Activated CD8-positive, alpha-beta memory T cell treated with anti-CD3 and anti-CD28 coated beads for 4 hours (primary cell): ENCODE results near the gene PPA2.

Experiments used
- DNase-seq, 2 donors: peaks; one replicate each; pipeline ENCODE4 v3.0.0-alpha.2; 2020; ENCODE audit warnings: low read depth in 2 of 2

PPA2 gene

GRCh38 chr4:105392858-105393257, 81.0 kb downstream of the PPA2 start:
- no peak for DNase-seq

- DNase-seq: no peak
These were observed 84.7 kb downstream of the PPA2 start for GRCh38 chr4:105389167-105389566.

GRCh38 chr4:105387466-105387865, 86.4 kb downstream of the PPA2 start:
- DNase-seq: no peak

GRCh38 chr4:105386012-105386411, 87.8 kb downstream of the PPA2 start:
- DNase-seq: no peak

- no peak for DNase-seq
These were observed 99.8 kb downstream of the PPA2 start for GRCh38 chr4:105374071-105374470.

- DNase-seq: no peak
These were observed 100.5 kb downstream of the PPA2 start for GRCh38 chr4:105373324-105373723.

- no peak for DNase-seq
These were observed 103.9 kb downstream of the PPA2 start for GRCh38 chr4:105369988-105370387.

- no peak for DNase-seq
These were observed 112.8 kb downstream of the PPA2 start for GRCh38 chr4:105361053-105361452.

GRCh38 chr4:105357258-105357980, 116.4 kb downstream of the PPA2 start:
- DNase-seq: no peak

- DNase-seq: no peak
These were observed 117.7 kb downstream of the PPA2 start for GRCh38 chr4:105356194-105356593.

GRCh38 chr4:105352826-105353225, 121.0 kb downstream of the PPA2 start:
- no peak for DNase-seq

GRCh38 chr4:105351861-105352260, 122.0 kb downstream of the PPA2 start:
- no peak for DNase-seq

GRCh38 chr4:105350859-105351490, 122.9 kb downstream of the PPA2 start:
- no peak for DNase-seq

GRCh38 chr4:105348719-105349118, 125.1 kb downstream of the PPA2 start:
- no peak for DNase-seq

GRCh38 chr4:105346869-105347268, 127.0 kb downstream of the PPA2 start:
- no peak for DNase-seq

- DNase-seq: no peak
These were observed 128.0 kb downstream of the PPA2 start for GRCh38 chr4:105345838-105346237.

GRCh38 chr4:105345358-105345757, 128.5 kb downstream of the PPA2 start:
- DNase-seq: no peak

- DNase-seq: no peak
These were observed 129.7 kb downstream of the PPA2 start for GRCh38 chr4:105344141-105344540.

- no peak for DNase-seq
These were observed 130.5 kb downstream of the PPA2 start for GRCh38 chr4:105343146-105343931.

- no peak for DNase-seq
These were observed 144.8 kb downstream of the PPA2 start for GRCh38 chr4:105329081-105329480.

GRCh38 chr4:105327956-105328355, 145.9 kb downstream of the PPA2 start:
- no peak for DNase-seq

GRCh38 chr4:105327222-105327621, 146.6 kb downstream of the PPA2 start:
- DNase-seq: no peak
